GM19025 (cell line): ENCODE data around the gene TRPM2.
"Not testable (repeated sequence)": the region's sequence is repeated elsewhere in the genome, so short reads cannot be mapped to it uniquely, and the experiment has no call there.

Source experiments
- ATAC-seq: cut with Tn5 transposase; IDR thresholded peaks from one replicate; pipeline ENCODE4 v1.9.1; 2021; ENCODE audit warnings: mild to moderate bottlenecking, low read depth, moderate library complexity; ENCODE audit not compliant: unreplicated experiment

Gene TRPM2

GRCh38 chr21:44351535-44352252 is 1.7 kb upstream of the TRPM2 start:
- ATAC-seq, result no peak

GRCh38 chr21:44352253-44352860 is 1.1 kb upstream of the TRPM2 start:
- ATAC-seq, result no peak

GRCh38 chr21:44354001-44354405 is 582 bp downstream of the TRPM2 start:
- no peak for ATAC-seq

GRCh38 chr21:44354775-44355771 is 1.7 kb downstream of the TRPM2 start:
- ATAC-seq, result no peak

GRCh38 chr21:44356160-44356559 is 2.7 kb downstream of the TRPM2 start:
- no peak for ATAC-seq

- no peak for ATAC-seq
Measured at GRCh38 chr21:44356636-44357035, 3.2 kb downstream of the TRPM2 start.

- no peak for ATAC-seq
Measured at GRCh38 chr21:44357064-44357837, 3.8 kb downstream of the TRPM2 start.

- no peak for ATAC-seq
Measured at GRCh38 chr21:44359396-44359795, 6.0 kb downstream of the TRPM2 start.

- no peak for ATAC-seq
Measured at GRCh38 chr21:44360159-44360558, 6.7 kb downstream of the TRPM2 start.

GRCh38 chr21:44361903-44362302 is 8.5 kb downstream of the TRPM2 start:
- not testable (repeated sequence) for ATAC-seq

GRCh38 chr21:44363278-44363677 is 9.9 kb downstream of the TRPM2 start:
- ATAC-seq, result no peak

- no peak for ATAC-seq
Measured at GRCh38 chr21:44364151-44365053, 11.0 kb downstream of the TRPM2 start.

- ATAC-seq, result no peak
Measured at GRCh38 chr21:44365251-44365966, 12.0 kb downstream of the TRPM2 start.

GRCh38 chr21:44365967-44366585 is 12.7 kb downstream of the TRPM2 start:
- ATAC-seq, result no peak

GRCh38 chr21:44366586-44367211 is 13.3 kb downstream of the TRPM2 start:
- ATAC-seq, result no peak

- no peak for ATAC-seq
Measured at GRCh38 chr21:44368711-44369446, 15.5 kb downstream of the TRPM2 start.
